Gastrocnemius medialis (tissue), 4 donors: ENCODE results near the gene QDPR. TPM values are rescaled to one million over a fixed set of nuclear protein-coding genes. Genes with fewer than 3 reads are reported as not detected.

ENCODE experiments used
- ATAC-seq, 2 donors: fragments of 150-250 bp; one replicate each; pipeline ENCODE4 v1.9.1; 2016
- DNase-seq, 2 donors: peaks; one replicate each; pipeline ENCODE4 v3.0.0-alpha.2; 2019
- H3K27ac ChIP-seq, 4 donors: fragments of 200-600 bp; sonication (generic); 1 replicate in 1 of 4; 2 replicates in 3 of 4; pipeline ENCODE4 v1.5.1; 2016 to 2018; ENCODE audit warnings: mild to moderate bottlenecking in 2 of 4, moderate library complexity in 1 of 4
- H3K27me3 ChIP-seq, 3 donors: fragments of 200-600 bp; sonication (generic) in 2 of 3; 1 replicate in 1 of 3; 2 replicates in 2 of 3; pipeline versions ENCODE4 v1.5.1 to v1.6.0; 2016 to 2019; ENCODE audit warnings: mild to moderate bottlenecking in 1 of 3, moderate library complexity in 1 of 3
- H3K36me3 ChIP-seq, 2 donors: fragments of 200-600 bp; sonication (generic) in 1 of 2; one replicate each; pipeline ENCODE4 v1.5.1; 2017 to 2018
- H3K4me1 ChIP-seq, 2 donors: fragments of 200-600 bp; sonication (generic) in 1 of 2; one replicate each; pipeline ENCODE4 v1.5.1; 2016 to 2017; ENCODE audit warnings: mild to moderate bottlenecking in 2 of 2
- H3K4me3 ChIP-seq, 4 donors: fragments of 200-600 bp; sonication (generic) in 3 of 4; 1 replicate in 1 of 4; 2 replicates in 3 of 4; pipeline ENCODE4 v1.5.1; 2016 to 2019; ENCODE audit warnings: mild to moderate bottlenecking in 2 of 4
- H3K9me3 ChIP-seq, 3 donors: fragments of 200-600 bp; sonication (generic) in 2 of 3; 1 replicate in 1 of 3; 2 replicates in 2 of 3; pipeline ENCODE4 v1.5.1; 2016 to 2019
- POLR2A ChIP-seq, 2 donors: fragments of 450-650 bp; IDR thresholded peaks; one replicate each; pipeline ENCODE4 v1.6.1; 2017; ENCODE audit warnings: antibody characterized with exemption in 2 of 2, mild to moderate bottlenecking in 2 of 2, moderate library complexity in 2 of 2
- in situ Hi-C, 4 donors: fragments of 200-750 bp; cut with MboI; loops; one replicate each; pipeline versions ENCODE4 v1.15.0 to v1.8.0; 2017; ENCODE audit warnings: low sequenced_read_pairs in 4 of 4
- intact Hi-C: fragments of 100-400 bp; cut with DNase I; formaldehyde crosslinking; loops from one replicate; pipeline ENCODE4 v1.15.1; 2023; ENCODE audit warnings: low total_unique reads
- total RNA-seq, 4 donors: library from RNA; depleted of rRNA; stranded (reverse); fragments of >200 nt; gene quantifications; one replicate each; pipeline versions ENCODE4 v1.1.0 to v1.2.3, GENCODE V29; 2016
- TF ChIP-seq, protein P1 (sequence below), 5 experiments: fragments of 450-650 bp in 3 of 5; fragments of 200-600 bp in 2 of 5; sonication (generic) in 2 of 5; IDR thresholded peaks in 4 of 5; conservative IDR thresholded peaks in 1 of 5; 1 replicate in 4 of 5; 2 replicates in 1 of 5; pipeline ENCODE4 v1.5.1; 2016 to 2019; ENCODE audit warnings: antibody characterized with exemption in 5 of 5, mild to moderate bottlenecking in 3 of 5, moderate library complexity in 3 of 5

The QDPR gene
- total RNA-seq, 4 donors from 2014 or later = 6.9 to 15.6 (median 9.1) TPM

DNA sequence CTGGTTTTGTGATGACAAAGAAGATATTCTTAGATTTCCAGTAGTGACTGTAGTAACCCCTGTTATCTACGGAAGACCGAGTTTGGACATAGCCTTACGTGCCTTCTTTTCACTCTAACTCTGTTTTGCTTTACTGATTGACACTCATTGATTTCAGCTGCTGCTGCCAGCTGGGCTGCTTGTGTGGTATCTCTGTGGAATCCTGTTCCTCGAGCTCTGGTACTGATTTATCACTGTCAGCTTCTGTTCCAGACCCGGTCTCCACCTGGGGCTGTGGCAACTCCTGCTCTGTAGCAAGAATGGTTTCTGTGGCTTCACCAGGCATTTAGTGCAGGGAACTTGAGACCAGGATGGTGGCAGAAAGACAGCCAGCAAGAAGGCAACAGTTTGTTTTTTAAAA is 40.5 kb upstream of the QDPR start:
- ATAC-seq (no peak), DNase-seq (no peak)
- intact Hi-C loops (no loop called here), in situ Hi-C loops (loop anchor here in 2 of 4 donors (10.0 to 25.0 kb wide), 2 partner anchors 82 to 260 kb away; partner anchors contain the start of genes DCAF16 (in 2 of the 2) and NCAPG (in 2 of the 2))
- Histone ChIP-seq H3K27ac (no peak overlapping the region), H3K9me3 (no peaks in the 10 kb centered on the region), H3K36me3 (no peaks in the 10 kb centered on the region), H3K27me3 (no peaks in the 10 kb centered on the region), H3K4me1 (no peaks in the 10 kb centered on the region), H3K4me3 (no peak overlapping the region)
- TF ChIP-seq, protein P1, sequence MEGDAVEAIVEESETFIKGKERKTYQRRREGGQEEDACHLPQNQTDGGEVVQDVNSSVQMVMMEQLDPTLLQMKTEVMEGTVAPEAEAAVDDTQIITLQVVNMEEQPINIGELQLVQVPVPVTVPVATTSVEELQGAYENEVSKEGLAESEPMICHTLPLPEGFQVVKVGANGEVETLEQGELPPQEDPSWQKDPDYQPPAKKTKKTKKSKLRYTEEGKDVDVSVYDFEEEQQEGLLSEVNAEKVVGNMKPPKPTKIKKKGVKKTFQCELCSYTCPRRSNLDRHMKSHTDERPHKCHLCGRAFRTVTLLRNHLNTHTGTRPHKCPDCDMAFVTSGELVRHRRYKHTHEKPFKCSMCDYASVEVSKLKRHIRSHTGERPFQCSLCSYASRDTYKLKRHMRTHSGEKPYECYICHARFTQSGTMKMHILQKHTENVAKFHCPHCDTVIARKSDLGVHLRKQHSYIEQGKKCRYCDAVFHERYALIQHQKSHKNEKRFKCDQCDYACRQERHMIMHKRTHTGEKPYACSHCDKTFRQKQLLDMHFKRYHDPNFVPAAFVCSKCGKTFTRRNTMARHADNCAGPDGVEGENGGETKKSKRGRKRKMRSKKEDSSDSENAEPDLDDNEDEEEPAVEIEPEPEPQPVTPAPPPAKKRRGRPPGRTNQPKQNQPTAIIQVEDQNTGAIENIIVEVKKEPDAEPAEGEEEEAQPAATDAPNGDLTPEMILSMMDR (IDR thresholded peaks at IDR 0.05 in 4 of 5, conservative IDR thresholded peaks at IDR 0.05 in 1 of 5) = no peak

DNA sequence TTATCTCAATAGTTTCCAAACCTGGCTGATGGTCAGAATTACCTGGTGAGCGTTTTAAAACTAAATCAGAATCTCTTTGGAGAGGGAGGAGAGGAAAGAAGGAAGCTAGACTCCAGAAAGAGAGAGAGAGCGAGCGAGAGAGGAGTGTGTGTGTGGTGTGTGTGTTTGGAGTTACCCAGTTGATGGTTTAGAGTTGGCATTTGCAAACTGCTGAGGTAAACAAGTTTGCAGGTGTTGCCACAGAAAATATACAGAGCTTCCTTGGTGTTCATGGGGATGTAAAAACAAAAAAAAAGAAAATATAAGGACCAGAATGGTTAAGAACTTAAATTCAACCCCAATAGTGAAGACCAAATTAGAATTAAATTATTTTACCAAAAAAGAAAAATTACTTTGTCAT is 38.7 kb upstream of the QDPR start:
- TF ChIP-seq, protein P1 (IDR thresholded peaks at IDR 0.05 in 4 of 5, conservative IDR thresholded peaks at IDR 0.05 in 1 of 5) = no peak
- no peak for TF ChIP-seq POLR2A (IDR thresholded peaks at IDR 0.05)
- H3K27me3 ChIP-seq = no peaks in the 10 kb centered on the region
- no peaks in the 10 kb centered on the region for H3K9me3 ChIP-seq
- intact Hi-C loops = no loop called here
- no peak overlapping the region for H3K4me3 ChIP-seq
- in situ Hi-C loops = loop anchor here in 2 of 4 donors (10.0 to 25.0 kb wide), 2 partner anchors 84 to 262 kb away; partner anchors contain the start of genes DCAF16 (in 2 of the 2) and NCAPG (in 2 of the 2)
- no peak for ATAC-seq
- H3K4me1 ChIP-seq = no peaks in the 10 kb centered on the region
- no peak for DNase-seq
- no peak overlapping the region for H3K27ac ChIP-seq
- no peaks in the 10 kb centered on the region for H3K36me3 ChIP-seq

DNA sequence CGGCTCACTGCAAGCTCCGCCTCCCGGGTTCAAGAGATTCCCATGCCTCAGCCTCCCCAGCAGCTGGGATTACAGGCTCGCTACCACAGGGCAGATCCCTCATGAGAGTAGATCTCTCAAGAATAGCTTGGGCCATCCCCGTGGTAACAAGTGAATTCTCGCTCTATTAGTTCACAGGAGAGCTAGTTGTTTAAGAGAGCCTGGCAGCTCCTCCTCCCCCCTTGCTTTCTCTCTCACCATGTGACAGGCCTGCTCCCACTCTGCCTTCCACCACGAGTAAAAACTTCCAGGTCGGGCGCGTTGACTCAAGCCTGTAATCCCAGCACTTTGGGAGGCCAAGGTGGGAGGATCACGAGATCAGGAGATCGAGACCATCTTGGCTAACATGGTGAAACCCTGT is 34.8 kb upstream of the QDPR start:
- DNase-seq (no peak), ATAC-seq (no peak)
- Histone ChIP-seq H3K36me3 (no peaks in the 10 kb centered on the region), H3K4me1 (no peaks in the 10 kb centered on the region), H3K4me3 (no peak overlapping the region), H3K9me3 (no peaks in the 10 kb centered on the region), H3K27me3 (no peaks in the 10 kb centered on the region), H3K27ac (no peak overlapping the region)
- in situ Hi-C loops (loop anchor here (5.0 to 25.0 kb wide), 7 partner anchors 88 to 1046 kb away; no protein-coding TSS in a partner anchor), intact Hi-C loops (no loop called here)
- no peak for TF ChIP-seq POLR2A (IDR thresholded peaks at IDR 0.05)
- TF ChIP-seq, protein P1 (IDR thresholded peaks at IDR 0.05 in 4 of 5, conservative IDR thresholded peaks at IDR 0.05 in 1 of 5) = no peak

DNA sequence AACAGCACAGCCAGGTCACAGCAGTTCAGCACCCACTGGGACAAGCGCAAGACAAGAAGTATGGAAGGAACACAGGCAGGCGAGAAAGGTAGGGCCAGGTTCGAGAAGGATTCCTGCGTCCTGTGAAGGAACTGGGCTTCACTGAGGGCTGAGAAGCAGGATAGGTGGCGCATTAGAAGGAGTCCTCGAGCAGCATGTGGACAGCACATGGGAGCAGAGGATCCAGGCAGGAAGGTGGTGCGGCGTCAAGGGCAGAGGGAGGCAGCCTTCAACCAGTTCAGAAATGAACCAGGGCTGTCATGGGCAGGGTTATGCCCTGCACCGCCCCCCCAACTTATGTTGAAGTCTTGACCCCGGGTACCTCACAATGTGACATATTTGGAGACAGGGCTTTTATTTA is 34.3 kb upstream of the QDPR start:
- H3K27me3 ChIP-seq = no peaks in the 10 kb centered on the region
- no peaks in the 10 kb centered on the region for H3K36me3 ChIP-seq
- TF ChIP-seq POLR2A (IDR thresholded peaks at IDR 0.05) = no peak
- TF ChIP-seq, protein P1 (IDR thresholded peaks at IDR 0.05 in 4 of 5, conservative IDR thresholded peaks at IDR 0.05 in 1 of 5) = no peak
- no peak overlapping the region for H3K4me3 ChIP-seq
- H3K9me3 ChIP-seq = no peaks in the 10 kb centered on the region
- no peak for ATAC-seq
- intact Hi-C loops = no loop called here
- H3K4me1 ChIP-seq = no peaks in the 10 kb centered on the region
- DNase-seq = no peak
- in situ Hi-C loops = loop anchor here (5.0 to 25.0 kb wide), 7 partner anchors 89 to 1046 kb away; no protein-coding TSS in a partner anchor
- no peak overlapping the region for H3K27ac ChIP-seq
